Stimulated activated CD4-positive, alpha-beta T cell treated with anti-CD3 and anti-CD28 coated beads, Interleukin-4, amount 100 ng/mL, for 1 hour (primary cell): ENCODE data around the gene PIP5K1C.

Experiments
- DNase-seq: peaks from one replicate; pipeline ENCODE4 v3.0.0-alpha.2; 2020

PIP5K1C gene, protein sequence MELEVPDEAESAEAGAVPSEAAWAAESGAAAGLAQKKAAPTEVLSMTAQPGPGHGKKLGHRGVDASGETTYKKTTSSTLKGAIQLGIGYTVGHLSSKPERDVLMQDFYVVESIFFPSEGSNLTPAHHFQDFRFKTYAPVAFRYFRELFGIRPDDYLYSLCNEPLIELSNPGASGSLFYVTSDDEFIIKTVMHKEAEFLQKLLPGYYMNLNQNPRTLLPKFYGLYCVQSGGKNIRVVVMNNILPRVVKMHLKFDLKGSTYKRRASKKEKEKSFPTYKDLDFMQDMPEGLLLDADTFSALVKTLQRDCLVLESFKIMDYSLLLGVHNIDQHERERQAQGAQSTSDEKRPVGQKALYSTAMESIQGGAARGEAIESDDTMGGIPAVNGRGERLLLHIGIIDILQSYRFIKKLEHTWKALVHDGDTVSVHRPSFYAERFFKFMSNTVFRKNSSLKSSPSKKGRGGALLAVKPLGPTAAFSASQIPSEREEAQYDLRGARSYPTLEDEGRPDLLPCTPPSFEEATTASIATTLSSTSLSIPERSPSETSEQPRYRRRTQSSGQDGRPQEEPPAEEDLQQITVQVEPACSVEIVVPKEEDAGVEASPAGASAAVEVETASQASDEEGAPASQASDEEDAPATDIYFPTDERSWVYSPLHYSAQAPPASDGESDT

DNA sequence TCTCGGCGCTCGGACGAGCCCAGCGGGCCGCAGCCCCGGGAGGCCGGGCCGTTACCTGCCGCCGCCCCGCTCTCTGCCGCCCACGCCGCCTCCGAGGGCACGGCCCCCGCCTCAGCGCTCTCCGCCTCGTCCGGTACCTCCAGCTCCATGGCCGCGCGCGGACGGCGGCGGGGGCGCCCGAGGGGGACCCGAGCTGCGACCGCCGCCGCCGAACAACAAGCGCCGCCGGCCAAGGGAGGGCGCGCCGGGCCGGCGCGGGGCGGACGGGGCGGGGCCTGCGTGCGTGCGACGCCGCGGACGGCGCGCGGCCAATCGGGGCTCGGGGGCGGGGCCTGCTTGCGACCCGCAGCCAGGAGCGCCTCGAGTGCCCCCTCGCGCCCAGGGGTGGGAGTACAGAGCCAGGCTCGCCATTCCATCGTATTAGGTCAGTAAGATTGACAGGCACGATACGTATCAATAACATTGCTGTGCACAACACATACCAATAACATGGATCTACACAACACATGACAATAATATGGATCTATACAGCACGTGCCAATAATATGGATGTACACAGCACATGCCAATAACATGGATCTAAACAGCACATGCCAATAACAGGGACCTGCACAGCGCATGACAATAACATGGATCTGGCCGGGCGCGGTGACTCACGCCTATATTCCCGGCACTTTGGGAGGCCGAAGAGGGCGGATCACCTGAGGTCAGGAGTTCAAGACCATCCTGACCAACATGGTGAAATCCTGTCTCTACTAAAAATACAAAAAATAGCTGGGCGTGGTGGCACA, at the start of gene PIP5K1C:
TSS of gene PIP5K1C (minus strand) at position 227 of the 791 bp plus-strand sequence. CDS start at position 149, 78 bp downstream.
- peak; percentile 96 for DNase-seq

DNA sequence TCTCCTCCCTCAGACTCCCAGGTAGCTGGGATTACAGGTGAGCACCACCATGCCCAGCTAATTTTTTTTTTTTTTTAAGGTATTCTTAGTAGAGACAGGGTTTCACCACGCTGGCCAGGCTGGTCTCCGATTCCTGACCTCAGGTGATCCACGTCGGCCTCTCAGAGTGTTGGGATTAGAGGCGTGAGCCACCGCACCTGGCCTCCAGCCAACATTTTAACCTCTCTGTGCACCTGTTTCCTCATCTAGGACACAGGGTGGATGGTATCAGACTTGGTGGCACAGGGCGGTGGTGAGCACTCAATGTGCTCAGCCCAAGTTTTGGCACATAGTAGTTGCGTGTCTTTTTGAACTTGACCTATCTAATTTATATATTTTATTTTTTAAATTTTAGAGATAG, 48.7 kb upstream of the PIP5K1C start:
- DNase-seq, result no peak

DNA sequence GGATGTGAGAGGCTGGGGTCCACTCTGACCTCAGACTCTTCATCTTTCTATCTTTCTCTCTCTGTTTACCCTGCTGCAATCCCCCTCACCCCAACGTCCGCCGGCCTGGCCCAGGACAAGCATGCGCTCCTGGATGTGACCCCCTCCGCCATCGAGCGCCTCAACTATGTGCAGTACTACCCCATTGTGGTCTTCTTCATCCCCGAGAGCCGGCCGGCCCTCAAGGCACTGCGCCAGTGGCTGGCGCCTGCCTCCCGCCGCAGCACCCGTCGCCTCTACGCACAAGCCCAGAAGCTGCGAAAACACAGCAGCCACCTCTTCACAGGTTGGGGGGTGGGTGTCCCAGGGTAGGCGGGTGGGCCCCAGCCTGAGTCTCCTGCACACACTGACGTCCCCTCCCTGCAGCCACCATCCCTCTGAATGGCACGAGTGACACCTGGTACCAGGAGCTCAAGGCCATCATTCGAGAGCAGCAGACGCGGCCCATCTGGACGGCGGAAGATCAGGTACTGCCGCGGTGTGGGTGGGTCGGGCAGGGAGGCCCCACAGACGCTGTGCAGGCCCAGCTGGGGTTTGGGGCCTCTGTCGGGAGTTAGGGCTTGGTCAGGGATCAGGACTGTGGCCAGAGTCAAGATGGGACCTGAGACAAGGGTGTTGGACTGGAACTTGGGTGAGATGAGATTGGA, 46.2 kb upstream of the PIP5K1C start:
- DNase-seq, result no peak

DNA sequence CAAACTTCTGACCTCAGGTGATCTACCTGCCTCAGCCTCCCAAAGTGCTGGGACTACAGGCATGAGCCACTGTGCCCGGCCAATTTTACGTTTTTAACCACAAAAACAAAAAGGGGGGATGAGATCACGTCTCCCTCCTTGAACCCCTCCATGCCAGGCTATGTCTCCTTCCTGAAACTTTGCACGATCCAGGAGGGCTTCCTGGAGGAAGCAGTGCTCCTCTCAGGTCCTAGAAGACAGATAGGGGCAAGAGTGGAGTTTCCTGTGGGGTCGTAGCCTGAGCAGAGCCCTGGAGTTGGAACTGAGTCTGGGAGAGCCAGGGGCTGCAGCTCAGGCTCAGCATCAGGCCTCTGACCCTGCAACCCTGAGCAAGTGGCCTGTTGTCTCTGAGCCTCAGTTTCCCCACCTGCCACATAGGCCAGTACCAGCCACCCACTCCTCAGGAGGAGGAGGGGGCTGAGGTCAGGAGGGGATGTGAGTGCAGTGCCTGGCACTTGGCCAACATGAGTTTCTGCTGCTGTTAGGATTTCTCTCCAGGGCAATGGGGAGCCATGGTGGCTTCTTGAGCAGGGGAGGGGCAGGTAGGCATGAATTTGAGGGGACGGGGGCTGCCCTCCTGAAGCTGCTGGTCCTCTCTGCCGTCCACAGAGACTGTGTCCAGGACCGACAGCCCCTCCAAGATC, 45.2 kb upstream of the PIP5K1C start:
- DNase-seq, result no peak

DNA sequence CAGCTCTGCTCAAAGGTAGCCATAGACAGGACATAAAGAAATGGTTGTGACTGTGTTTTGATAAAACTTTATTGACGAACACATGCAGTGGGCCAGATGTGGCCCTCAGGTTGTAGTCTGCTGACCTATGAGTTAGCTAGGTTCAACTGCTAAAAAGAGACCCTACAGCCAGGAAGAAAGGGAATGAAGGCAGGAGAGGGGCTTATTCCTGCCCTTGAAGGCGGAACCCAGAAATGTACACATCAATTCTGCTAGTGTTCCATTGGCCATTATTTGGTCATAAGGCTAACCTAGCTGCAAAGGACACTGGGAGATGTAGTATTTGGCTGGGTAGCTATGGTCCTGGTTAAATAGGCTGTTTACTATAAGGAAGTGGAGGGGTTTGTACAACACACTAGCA, 43.2 kb upstream of the PIP5K1C start:
- no peak for DNase-seq

DNA sequence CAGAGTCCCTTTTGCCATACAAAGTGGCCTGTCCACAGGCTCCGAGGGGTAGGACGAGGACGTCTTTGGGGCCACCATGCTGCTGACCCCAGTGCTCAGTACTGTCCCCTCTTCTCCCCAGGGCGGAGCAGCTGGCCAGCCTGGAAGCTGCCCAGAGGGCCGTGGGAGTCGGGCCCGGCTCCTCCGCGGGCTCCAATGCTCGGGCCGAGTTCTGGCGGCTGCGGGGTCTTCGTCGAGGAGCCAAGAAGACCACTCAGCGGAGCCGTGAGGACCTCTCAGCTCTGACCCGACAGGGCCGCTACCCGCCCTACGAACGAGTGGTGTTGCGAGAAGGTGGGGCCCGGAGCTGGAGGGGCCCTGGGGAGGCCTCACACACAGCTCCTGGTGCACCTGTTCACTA, 40.2 kb upstream of the PIP5K1C start:
- DNase-seq, result no peak

DNA sequence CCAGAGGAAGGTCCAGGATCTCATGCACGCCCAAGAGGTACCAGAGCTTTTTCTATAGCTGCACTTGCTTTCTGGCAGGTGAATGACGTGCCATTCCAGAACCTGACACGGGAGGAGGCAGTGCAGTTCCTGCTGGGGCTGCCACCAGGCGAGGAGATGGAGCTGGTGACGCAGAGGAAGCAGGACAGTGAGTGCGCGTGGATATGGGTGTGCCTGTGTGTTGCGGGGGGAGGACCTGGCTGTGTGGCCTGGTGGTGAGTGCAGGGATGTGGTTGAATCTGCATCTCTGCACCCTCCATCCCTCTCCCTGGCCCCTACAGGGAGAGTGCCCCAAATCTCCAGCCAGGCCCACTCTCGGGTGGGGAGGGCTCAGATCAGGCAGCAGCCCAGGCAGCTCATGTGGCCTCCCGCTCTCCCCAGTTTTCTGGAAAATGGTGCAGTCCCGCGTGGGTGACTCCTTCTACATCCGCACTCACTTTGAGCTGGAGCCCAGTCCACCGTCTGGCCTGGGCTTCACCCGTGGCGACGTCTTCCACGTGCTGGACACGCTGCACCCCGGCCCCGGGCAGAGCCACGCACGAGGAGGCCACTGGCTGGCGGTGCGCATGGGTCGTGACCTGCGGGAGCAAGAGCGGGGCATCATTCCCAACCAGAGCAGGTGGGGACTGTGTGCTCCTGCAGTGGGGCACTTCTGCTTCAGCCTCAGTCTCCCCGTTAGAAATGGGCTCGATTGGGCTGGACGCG, 38.4 kb upstream of the PIP5K1C start:
- DNase-seq, result no peak

DNA sequence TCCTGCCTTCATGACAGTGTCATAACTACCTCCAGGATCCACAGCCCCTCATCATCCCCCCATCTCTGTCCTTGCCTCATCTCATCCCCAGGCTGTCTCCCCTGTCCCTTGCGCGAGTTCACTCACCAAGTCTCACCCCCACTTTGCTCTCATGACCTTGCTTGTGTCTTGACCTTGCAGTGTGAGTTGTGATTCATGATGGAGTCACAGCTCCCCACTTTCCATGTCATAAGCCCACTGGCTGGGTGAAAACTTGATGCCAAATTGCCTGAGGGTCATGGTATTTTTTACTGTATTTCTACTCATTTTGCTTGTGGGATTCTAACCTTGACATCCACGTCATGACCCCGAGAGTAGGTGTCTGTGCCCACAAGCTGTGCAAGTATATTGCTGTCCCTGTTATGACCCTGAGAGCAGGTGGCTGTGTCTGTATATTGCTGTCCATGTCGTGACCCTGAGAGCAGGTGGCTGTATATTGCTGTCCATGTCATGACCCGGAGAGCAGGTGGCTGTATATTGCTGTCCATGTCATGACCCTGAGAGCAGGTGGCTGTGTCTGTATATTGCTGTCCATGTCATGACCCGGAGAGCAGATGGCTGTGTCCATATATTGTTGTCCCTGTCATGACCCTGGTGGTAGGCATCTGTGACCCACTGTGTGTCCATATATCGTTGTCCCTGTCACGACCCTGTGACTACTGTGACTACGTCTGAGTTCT, 37.4 kb upstream of the PIP5K1C start:
- no peak for DNase-seq

DNA sequence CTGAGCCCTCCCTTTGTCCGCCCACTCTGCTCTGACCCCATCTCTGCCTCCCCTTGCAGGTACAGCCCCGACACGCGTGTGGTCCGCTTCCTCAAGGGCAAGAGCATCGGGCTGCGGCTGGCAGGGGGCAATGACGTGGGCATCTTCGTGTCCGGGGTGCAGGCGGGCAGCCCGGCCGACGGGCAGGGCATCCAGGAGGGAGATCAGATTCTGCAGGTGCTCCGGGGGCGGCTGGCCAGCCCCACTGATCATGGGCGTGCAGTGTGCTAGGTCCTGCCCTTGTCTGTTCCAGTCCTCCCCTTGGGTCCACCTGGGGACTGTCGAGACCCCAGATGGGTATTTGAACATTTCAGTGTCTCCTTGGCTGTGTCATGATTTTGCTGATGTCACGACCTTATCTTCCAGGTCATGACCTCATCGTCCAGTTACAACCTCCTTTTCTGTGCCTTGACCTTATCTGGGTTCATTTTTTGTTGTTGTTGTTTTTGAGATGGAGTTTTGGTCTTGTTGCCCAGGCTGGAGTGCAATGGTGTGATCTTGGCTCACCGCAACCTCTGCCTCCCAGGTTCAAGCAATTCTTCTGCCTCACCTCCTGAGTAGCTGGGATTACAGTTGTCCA, 35.9 kb upstream of the PIP5K1C start:
- no peak for DNase-seq

DNA sequence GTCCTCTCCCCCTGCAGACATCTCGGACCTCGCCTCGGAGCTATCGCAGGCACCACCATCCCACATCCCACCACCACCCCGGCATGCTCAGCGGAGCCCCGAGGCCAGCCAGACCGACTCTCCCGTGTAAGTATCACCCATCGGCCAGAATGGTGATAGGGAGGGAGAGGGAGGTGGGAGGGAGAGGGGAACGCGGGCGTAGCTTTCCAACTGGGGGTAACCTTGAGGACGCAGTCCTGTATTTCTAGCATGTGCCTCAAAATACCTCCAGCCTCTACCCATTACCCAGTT, 34.0 kb upstream of the PIP5K1C start:
- no peak for DNase-seq

DNA sequence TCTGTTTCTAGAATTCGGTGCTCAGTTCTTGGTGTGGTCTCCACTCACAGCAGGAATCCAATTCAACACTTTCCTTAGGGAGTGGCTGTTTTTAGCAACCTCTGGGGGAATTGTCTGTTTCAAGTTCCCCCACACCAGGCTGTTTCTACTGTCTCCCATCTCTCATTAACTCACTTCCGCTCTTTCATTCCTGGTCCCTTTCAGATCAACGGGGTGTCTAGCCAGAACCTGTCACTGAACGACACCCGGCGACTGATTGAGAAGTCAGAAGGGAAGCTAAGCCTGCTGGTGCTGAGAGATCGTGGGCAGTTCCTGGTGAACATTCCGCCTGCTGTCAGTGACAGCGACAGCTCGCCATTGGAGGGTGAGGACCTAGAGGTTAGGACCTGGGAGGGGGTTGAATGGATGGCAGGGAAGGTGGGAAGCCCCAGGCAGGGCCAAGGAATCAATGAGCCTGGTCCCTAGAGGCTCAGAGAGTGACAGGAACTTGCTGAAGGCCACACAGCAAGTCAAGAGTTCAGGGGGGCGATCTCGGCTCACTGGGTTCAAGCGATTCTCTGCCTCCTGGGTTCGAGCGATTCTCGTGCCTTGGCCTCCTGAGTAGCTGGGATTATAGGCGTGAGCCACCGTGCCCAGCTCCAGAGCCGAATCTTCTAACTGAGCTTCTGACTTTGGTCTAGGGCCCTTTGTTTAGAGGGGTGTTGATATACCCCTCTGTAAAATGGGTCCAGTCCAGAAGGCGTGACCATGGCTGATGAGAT, 33.5 kb upstream of the PIP5K1C start:
- DNase-seq, result no peak

DNA sequence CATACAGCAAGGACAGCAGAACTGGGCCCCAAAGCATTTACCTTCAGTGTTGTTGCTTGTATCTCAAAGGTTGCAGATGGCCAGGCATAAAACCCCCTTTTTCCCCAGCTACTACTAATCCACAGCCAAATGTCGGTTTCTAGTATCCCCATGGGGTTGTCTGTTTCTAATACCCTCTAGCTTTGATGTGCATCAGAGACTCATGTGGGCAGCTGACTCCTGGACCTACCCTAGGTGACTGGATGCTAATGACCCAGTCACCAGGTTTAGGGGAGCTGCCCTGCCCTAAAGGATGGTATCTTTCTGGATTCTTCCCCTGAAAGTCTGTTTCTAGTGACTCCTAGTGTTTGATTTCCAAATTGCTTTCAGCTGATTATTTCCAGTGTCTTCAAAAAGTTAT, 31.8 kb upstream of the PIP5K1C start:
- DNase-seq, result no peak

DNA sequence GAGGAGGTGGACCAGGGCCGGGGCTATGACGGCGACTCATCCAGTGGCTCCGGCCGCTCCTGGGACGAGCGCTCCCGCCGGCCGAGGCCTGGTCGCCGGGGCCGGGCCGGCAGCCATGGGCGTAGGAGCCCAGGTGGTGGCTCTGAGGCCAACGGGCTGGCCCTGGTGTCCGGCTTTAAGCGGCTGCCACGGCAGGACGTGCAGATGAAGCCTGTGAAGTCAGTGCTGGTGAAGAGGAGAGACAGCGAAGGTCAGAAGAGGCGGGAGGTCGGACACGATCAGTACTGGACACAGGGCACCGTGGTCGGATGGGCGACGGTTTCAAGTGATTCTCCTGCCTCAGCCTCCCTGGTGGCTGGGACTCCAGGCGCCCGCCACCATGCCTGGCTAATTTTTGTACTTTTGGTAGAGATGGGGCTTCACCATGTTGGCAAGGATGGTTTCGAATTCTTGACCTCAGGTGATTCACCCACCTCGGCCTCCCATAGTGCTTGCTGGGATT, 30.2 kb upstream of the PIP5K1C start:
- no peak for DNase-seq

DNA sequence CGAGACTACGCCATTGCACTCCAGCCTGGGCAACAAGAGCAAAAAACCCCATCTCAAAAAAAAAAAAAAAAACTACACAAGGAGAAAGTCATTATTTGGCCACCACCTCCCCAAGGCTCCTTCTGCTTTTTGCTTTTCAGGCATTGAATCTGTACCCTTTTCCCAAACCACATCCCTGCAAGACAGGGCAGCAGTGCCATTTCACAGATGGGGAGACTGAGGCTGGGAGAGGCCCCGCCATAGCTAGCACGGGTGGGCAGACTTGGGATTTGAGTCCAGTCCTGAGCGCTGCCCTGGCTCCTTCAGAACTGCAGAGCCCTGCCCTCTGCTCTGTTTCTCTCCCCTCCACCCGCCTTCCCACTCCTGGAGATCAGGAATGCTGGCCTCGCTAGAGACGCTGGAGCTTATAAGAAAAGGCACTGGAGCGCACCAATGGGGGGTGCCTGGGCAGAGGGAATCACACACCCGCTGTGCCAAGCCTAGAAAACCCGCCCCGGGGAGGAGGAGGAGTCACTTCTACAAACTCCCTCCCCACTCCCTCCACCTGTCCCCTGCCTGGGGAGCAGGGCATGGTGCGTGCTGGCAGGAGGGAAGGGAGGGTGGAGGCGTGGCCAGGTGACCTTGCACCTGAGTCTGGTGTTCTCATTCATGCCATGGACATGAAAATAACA, 25.5 kb upstream of the PIP5K1C start:
- no peak for DNase-seq

DNA sequence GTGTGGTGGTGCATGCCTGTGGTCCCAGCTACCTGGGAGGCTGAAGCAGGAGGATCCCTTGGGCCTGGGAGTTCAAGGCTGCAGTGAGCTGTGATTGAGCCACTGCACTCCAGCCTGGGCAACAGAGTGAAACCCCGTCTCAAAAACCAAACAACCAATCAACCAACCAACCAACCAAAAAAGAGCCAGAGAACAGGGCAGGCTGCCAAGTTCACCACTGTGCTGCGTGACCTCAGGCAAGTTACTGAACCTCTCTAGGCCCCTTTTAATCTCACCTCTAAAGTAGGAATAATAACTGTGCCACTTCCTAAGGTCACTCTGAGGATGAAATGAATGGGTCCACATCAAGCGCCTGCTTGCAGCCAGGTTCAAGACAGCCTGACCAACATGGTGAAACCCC, 24.9 kb upstream of the PIP5K1C start:
- no peak for DNase-seq

DNA sequence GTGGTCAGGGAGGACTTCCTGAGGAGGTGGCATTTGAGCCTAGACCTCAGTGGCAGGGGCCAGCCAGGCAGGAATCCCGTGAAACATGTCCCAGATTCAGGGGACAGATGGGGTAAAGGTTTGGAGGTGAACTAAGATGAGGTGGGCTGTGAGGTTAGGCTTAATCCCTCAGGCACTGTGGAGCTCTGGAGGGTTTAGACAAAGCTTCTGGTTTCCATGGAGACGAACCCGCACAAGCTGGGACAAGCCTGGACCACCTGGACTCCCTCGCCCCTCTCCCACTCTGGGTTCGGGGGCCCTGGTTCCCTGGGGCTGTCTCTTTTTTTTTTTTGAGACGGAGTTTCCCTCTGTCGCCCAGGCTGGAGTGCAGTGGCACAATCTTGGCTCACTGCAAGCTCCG, 23.6 kb upstream of the PIP5K1C start:
- no peak for DNase-seq

DNA sequence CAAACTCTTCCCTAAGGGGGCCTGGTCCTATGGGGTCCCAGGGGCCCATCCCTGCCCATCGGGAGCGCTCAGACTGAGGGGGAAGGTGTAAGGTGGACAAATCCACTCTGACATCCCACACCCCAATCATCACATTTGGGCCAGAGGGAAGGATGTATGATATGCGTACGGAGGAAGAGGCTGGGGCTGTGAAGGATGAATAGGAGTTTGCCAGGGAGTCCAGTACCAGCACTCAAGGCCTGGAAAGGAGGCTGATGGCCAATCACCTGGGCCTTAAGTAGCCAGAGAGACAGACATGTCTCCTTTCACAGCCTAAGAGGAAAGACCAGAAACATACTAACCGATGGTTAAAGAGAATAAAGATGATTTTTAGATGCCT, 22.8 kb upstream of the PIP5K1C start:
- no peak for DNase-seq

DNA sequence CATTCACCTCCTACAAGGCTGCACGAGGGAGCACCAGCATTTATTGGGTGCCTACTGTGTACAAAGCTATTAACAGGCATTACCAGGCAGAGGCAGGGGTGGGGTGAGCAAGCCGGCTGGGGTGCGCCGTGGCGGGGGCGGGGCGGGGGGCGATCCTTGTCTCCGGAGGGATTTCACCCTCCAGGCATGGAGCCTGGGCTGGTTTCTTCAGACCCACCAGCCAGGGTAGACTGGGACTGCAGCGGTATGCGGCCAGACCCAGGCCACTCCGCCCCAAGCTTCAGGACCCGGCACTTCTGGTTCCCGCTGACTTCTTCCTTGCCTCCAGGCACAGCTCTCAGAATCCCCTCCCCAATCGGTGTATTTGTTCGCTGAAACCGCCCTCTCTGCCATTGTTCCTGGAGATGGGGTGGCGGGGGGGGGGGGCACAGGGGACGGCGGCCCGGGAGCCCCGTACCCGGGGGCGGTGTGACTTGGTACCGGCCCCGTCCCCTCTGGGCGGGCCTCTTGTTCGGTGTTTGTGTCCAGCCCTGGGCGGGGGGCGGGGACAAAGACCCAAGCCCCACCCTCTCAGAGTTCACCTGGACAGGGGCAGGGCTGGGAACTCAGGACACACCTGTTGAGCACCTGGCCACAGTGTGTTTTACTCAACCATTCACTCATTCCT, 22.3 kb upstream of the PIP5K1C start:
- DNase-seq, result no peak
